IMR-90 (cell line): Measurements from ENCODE around the gene KCNV2.

Experiments used
- CEBPB ChIP-seq: IDR thresholded peaks from 2 replicates; pipeline ENCODE4 v1.6.1; 2012; ENCODE audit warnings: low read depth, low read length, improper control_type of control experiment
- CHD1 ChIP-seq: IDR thresholded peaks from 2 replicates; pipeline ENCODE4 v1.6.1; 2012; ENCODE audit warnings: low read depth, low read length, improper control_type of control experiment
- MXI1 ChIP-seq: IDR thresholded peaks from 2 replicates; pipeline ENCODE4 v1.6.1; 2012; ENCODE audit warnings: low read depth, mild to moderate bottlenecking, low read length, moderate library complexity, borderline replicate concordance
- POLR2A ChIP-seq: IDR thresholded peaks from 2 replicates; pipeline ENCODE4 v1.6.1; 2012; ENCODE audit warnings: mild to moderate bottlenecking, low read depth, low read length
- TF ChIP-seq, protein P1 (sequence below): conservative IDR thresholded peaks from 2 replicates; pipeline ENCODE4 v1.5.1; 2012; ENCODE audit warnings: mild to moderate bottlenecking, low read depth, low read length, improper control_type of control experiment
- TF ChIP-seq, protein P2 (sequence below): fragments of 150-350 bp; IDR thresholded peaks from 2 replicates; pipeline ENCODE4 v1.6.1; 2017; ENCODE audit warnings: mild to moderate bottlenecking, antibody characterized with exemption, low read length, low read depth

DNA sequence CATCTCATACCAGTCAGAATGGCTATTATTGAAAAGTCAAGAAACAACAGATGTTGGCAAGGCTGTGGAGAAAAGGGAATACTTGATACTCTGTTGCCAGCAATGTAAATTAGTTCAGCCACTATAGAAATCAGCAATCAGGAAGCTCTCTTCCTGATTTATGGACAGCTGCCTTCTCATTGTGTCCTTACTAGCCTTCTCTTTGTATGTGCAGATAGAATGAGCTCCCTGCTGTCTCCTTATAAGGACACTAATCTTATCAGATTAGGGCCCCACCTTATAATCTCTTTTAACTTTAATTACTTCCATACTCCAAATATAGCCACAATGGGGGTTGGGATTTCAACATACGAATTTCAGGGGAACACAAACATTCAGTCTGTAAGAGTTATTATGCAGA lies 38.0 kb downstream of the KCNV2 start:
- TF ChIP-seq, protein P1, sequence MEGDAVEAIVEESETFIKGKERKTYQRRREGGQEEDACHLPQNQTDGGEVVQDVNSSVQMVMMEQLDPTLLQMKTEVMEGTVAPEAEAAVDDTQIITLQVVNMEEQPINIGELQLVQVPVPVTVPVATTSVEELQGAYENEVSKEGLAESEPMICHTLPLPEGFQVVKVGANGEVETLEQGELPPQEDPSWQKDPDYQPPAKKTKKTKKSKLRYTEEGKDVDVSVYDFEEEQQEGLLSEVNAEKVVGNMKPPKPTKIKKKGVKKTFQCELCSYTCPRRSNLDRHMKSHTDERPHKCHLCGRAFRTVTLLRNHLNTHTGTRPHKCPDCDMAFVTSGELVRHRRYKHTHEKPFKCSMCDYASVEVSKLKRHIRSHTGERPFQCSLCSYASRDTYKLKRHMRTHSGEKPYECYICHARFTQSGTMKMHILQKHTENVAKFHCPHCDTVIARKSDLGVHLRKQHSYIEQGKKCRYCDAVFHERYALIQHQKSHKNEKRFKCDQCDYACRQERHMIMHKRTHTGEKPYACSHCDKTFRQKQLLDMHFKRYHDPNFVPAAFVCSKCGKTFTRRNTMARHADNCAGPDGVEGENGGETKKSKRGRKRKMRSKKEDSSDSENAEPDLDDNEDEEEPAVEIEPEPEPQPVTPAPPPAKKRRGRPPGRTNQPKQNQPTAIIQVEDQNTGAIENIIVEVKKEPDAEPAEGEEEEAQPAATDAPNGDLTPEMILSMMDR, result no peak
- TF ChIP-seq CHD1, result no peak
- TF ChIP-seq CEBPB, result no peak
- no peak for TF ChIP-seq MXI1
- TF ChIP-seq, protein P2, sequence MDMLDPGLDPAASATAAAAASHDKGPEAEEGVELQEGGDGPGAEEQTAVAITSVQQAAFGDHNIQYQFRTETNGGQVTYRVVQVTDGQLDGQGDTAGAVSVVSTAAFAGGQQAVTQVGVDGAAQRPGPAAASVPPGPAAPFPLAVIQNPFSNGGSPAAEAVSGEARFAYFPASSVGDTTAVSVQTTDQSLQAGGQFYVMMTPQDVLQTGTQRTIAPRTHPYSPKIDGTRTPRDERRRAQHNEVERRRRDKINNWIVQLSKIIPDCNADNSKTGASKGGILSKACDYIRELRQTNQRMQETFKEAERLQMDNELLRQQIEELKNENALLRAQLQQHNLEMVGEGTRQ, result no peak
- no peak for TF ChIP-seq POLR2A
